Hippocampal formation (tissue), 2 donors: Measurements from ENCODE around the gene ZBTB34.
A peak's percentile ranks its signal among the peaks of the same experiment; 100 is the strongest.

Experiments used
- DNase-seq, 2 donors: peaks; one replicate each; lab custom pipeline; 2025; lab: John Stamatoyannopoulos, UW

The ZBTB34 gene

GRCh38 chr9:126842977-126843799 lies 17.3 kb upstream of the ZBTB34 start:
- peak; percentile 57 to 75 for DNase-seq

- DNase-seq, result no peak
Observed at GRCh38 chr9:126844085-126844484, 16.4 kb upstream of the ZBTB34 start.

GRCh38 chr9:126847051-126847450 lies 13.4 kb upstream of the ZBTB34 start:
- no peak for DNase-seq

- DNase-seq, result no peak
Observed at GRCh38 chr9:126849591-126850225, 10.7 kb upstream of the ZBTB34 start.

GRCh38 chr9:126851286-126851880 lies 9.1 kb upstream of the ZBTB34 start:
- DNase-seq, result no peak

- DNase-seq, result no peak
Observed at GRCh38 chr9:126852086-126852688, 8.3 kb upstream of the ZBTB34 start.

GRCh38 chr9:126853667-126854066 lies 6.8 kb upstream of the ZBTB34 start:
- no peak for DNase-seq

- DNase-seq, result no peak
Observed at GRCh38 chr9:126854734-126855133, 5.7 kb upstream of the ZBTB34 start.

GRCh38 chr9:126856326-126856877 lies 4.0 kb upstream of the ZBTB34 start:
- no peak for DNase-seq

- DNase-seq, result no peak
Observed at GRCh38 chr9:126857261-126857960, 3.0 kb upstream of the ZBTB34 start.

- DNase-seq, result no peak
Observed at GRCh38 chr9:126859111-126859510, 1.3 kb upstream of the ZBTB34 start.

- DNase-seq, result no peak
Observed at GRCh38 chr9:126860757-126861466, 473 bp downstream of the ZBTB34 start.

- DNase-seq, result no peak
Observed at GRCh38 chr9:126861707-126862103, 1.3 kb downstream of the ZBTB34 start.

GRCh38 chr9:126862104-126862761 lies 1.8 kb downstream of the ZBTB34 start:
- DNase-seq, result peak in 1 of 2 donors; percentile 35

- DNase-seq, result no peak
Observed at GRCh38 chr9:126864771-126865170, 4.3 kb downstream of the ZBTB34 start.

GRCh38 chr9:126869368-126869767 lies 8.9 kb downstream of the ZBTB34 start:
- DNase-seq, result no peak

- no peak for DNase-seq
Observed at GRCh38 chr9:126872516-126872915, 12.1 kb downstream of the ZBTB34 start.

GRCh38 chr9:126874546-126875314 lies 14.3 kb downstream of the ZBTB34 start:
- no peak for DNase-seq

GRCh38 chr9:126875756-126876510 lies 15.5 kb downstream of the ZBTB34 start:
- DNase-seq, result no peak
